H1 (cell line): Measurements from ENCODE around the gene SPTLC3. TPM values are rescaled to one million over a fixed set of nuclear protein-coding genes. Genes with fewer than 3 reads are reported as not detected.

Source experiments
- JUND ChIP-seq: IDR thresholded peaks from 2 replicates; pipeline ENCODE4 v1.6.1; 2011; ENCODE audit warnings: mild to moderate bottlenecking, improper control_type of control experiment, low read length
- KDM1A ChIP-seq: fragments of 200-600, 300-600 bp; sonication (generic); IDR thresholded peaks from 2 replicates; pipeline ENCODE4 v1.7.1; 2016; ENCODE audit warnings: mild to moderate bottlenecking, low read length, borderline replicate concordance
- TAF7 ChIP-seq: optimal IDR thresholded peaks from 2 replicates; pipeline ENCODE3; 2011; ENCODE audit warnings: low read depth, mild to moderate bottlenecking, inconsistent platforms, low read length, moderate library complexity, borderline replicate concordance
- polyA plus RNA-seq, 7 experiments: library from polyadenylated mRNA; depleted of rRNA in 3 of 7; stranded (reverse) in 5 of 7; unstranded in 2 of 7; fragments of >200 nt in 5 of 7; fragments of 200-250 nt in 2 of 7; gene quantifications; 1 replicate in 5 of 7; 2 replicates in 1 of 7; 4 replicates in 1 of 7; pipeline versions ENCODE4 v1.2.1 to v1.2.3, GENCODE V29; 2011 to 2013; ENCODE audit warnings: missing spikeins in 2 of 7, mixed read lengths in 2 of 7
- total RNA-seq: library from RNA; stranded (reverse); fragmentation: NEBNext Ultra II Directional; extraction: Animal tissue kit (Norgen Biotek cat#: 25700); gene quantifications from 2 replicates; pipeline ENCODE4 v1.2.1, GENCODE V29; 2021

SPTLC3 gene
- total and polyA plus RNA-seq, 2 of the 8 experiments (the other 6 are each of a cell fraction or from before 2014, with no cell fraction given): 0.23 to 0.82 TPM

DNA sequence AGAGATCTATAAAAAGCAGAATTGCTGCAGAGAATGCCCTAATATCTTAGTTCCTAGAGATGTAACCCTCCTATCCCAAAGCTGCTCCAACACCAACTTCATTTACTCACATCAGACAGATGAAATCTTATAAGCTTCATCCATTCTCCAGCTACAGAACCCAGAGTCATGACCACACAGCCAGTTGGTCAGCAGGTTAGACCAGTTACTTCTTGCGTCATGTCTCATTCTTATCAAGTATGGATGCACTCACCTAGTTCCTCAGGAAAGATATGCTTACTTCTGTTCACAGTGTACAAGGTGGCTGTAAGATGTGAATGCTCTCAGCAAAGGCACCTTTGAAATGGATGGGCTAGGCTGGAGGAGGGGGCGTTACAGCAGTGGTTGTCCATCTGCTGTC, 164.4 kb downstream of the SPTLC3 start (continued):
- TF ChIP-seq KDM1A: no peak
- no peak for TF ChIP-seq JUND
- no peak for TF ChIP-seq TAF7
